ENCODE data around the gene GIPC3.

- TF ChIP-seq CTCF (IDR thresholded peaks at IDR 0.05) (no peak), EZH2phosphoT487 (IDR thresholded peaks at IDR 0.05; ENCODE audit: borderline replicate concordance, low read depth) (no peak), EP300 (IDR thresholded peaks at IDR 0.05; ENCODE audit: borderline replicate concordance in 1 of 2, low read depth in 1 of 2, low read length in 1 of 2) (no peak), MAX (IDR thresholded peaks at IDR 0.05; ENCODE audit: low read depth) (no peak), POLR2AphosphoS5 (IDR thresholded peaks at IDR 0.05; ENCODE audit: low read depth, low read length) (no peak), REST (IDR thresholded peaks at IDR 0.05; ENCODE audit: low read depth, low read length) (no peak), RFX5 (IDR thresholded peaks at IDR 0.05; ENCODE audit: low read length) (no peak), TEAD4 (IDR thresholded peaks at IDR 0.05; ENCODE audit: borderline replicate concordance, insufficient read depth) (no peak), RCOR1 (IDR thresholded peaks at IDR 0.05; ENCODE audit: low read length) (no peak), CHD2 (IDR thresholded peaks at IDR 0.05; ENCODE audit: low read length, partially characterized antibody) (no peak), FOXJ3 (CRISPR knock-in tag; IDR thresholded peaks at IDR 0.05) (no peak), GABPA (IDR thresholded peaks at IDR 0.05; ENCODE audit: low read depth) (no peak)
These were observed 39.6 kb upstream of the GIPC3 start for GRCh38 chr19:3545669-3546034.

Measured in SK-N-SH (cell line).